Stimulated activated CD4-positive, alpha-beta T cell treated with anti-CD3 and anti-CD28 coated beads, Interleukin-1b, Interleukin-23, amount 100 ng/mL, for 48 hours (primary cell): Measurements from ENCODE around the gene PCDHB5.
"Not testable (repeated sequence)": the region's sequence is repeated elsewhere in the genome, so short reads cannot be mapped to it uniquely, and the experiment has no call there.

Experiments
- DNase-seq: peaks from one replicate; pipeline ENCODE4 v3.0.0-alpha.2; 2020

Gene PCDHB5

GRCh38 chr5:141155540-141156374 lies 20.8 kb downstream of the PCDHB5 start:
- no peak for DNase-seq

GRCh38 chr5:141157356-141157755 lies 22.4 kb downstream of the PCDHB5 start:
- DNase-seq, result not testable (repeated sequence)

GRCh38 chr5:141157901-141158300 lies 22.9 kb downstream of the PCDHB5 start:
- not testable (repeated sequence) for DNase-seq

- DNase-seq, result no peak
These were observed 37.6 kb downstream of the PCDHB5 start, which contains the start of gene PCDHB7 for GRCh38 chr5:141172381-141173204. PCDHB7 (plus strand) TSS chr5:141172644; CDS start chr5:141172836, 192 bp downstream.

GRCh38 chr5:141174291-141175104 lies 39.5 kb downstream of the PCDHB5 start:
- DNase-seq, result not testable (repeated sequence)

GRCh38 chr5:141175933-141176332 lies 40.9 kb downstream of the PCDHB5 start:
- DNase-seq, result no peak

- not testable (repeated sequence) for DNase-seq
These were observed 42.7 kb downstream of the PCDHB5 start, which contains the start of gene PCDHB8 for GRCh38 chr5:141177577-141178191. PCDHB8 (plus strand) TSS chr5:141177790; CDS start chr5:141178035, 245 bp downstream.

GRCh38 chr5:141179371-141179770 lies 44.4 kb downstream of the PCDHB5 start:
- not testable (repeated sequence) for DNase-seq

- not testable (repeated sequence) for DNase-seq
These were observed 44.9 kb downstream of the PCDHB5 start for GRCh38 chr5:141179876-141180275.

- DNase-seq, result no peak
These were observed 45.3 kb downstream of the PCDHB5 start for GRCh38 chr5:141180313-141180712.

- DNase-seq, result no peak
These were observed 47.2 kb downstream of the PCDHB5 start, which contains the start of gene PCDHB16 for GRCh38 chr5:141182248-141182647. PCDHB16 (plus strand) TSS chr5:141182387; CDS start chr5:141182560, 173 bp downstream.

- not testable (repeated sequence) for DNase-seq
These were observed 49.3 kb downstream of the PCDHB5 start for GRCh38 chr5:141184117-141184855.

GRCh38 chr5:141186897-141187512 lies 52.0 kb downstream of the PCDHB5 start, which contains the start of gene PCDHB9:
PCDHB9 (plus strand) TSS chr5:141187161; CDS start chr5:141187319, 158 bp downstream.
- no peak for DNase-seq
